Activated CD8-positive, alpha-beta memory T cell treated with anti-CD3 and anti-CD28 coated beads, Interleukin-2, amount 50 U/mL, for 24 hours (primary cell): ENCODE results near the gene CALHM6.

Experiments used
- DNase-seq: peaks from one replicate; pipeline ENCODE4 v3.0.0-alpha.2; 2020; ENCODE audit errors: extremely low read depth

The CALHM6 gene

GRCh38 chr6:116461331-116461931 is at the start of gene CALHM6:
CALHM6 (plus strand) TSS chr6:116461375; CDS start chr6:116461930, 555 bp downstream.
- DNase-seq = no peak

- no peak for DNase-seq
Observed at GRCh38 chr6:116412270-116412669, 48.9 kb upstream of the CALHM6 start.

- no peak for DNase-seq
Observed at GRCh38 chr6:116413357-116413756, 47.8 kb upstream of the CALHM6 start.

GRCh38 chr6:116417661-116418060 is 43.5 kb upstream of the CALHM6 start:
- no peak for DNase-seq

GRCh38 chr6:116419069-116419786 is 41.9 kb upstream of the CALHM6 start:
- DNase-seq = no peak

GRCh38 chr6:116420341-116420740 is 40.8 kb upstream of the CALHM6 start:
- no peak for DNase-seq

GRCh38 chr6:116422238-116422637 is 38.9 kb upstream of the CALHM6 start:
- no peak for DNase-seq

GRCh38 chr6:116424001-116424400 is 37.2 kb upstream of the CALHM6 start:
- no peak for DNase-seq

GRCh38 chr6:116426551-116426950 is 34.6 kb upstream of the CALHM6 start:
- DNase-seq = no peak

- no peak for DNase-seq
Observed at GRCh38 chr6:116429111-116429510, 32.1 kb upstream of the CALHM6 start.

GRCh38 chr6:116430860-116431259 is 30.3 kb upstream of the CALHM6 start:
- no peak for DNase-seq

- no peak for DNase-seq
Observed at GRCh38 chr6:116431964-116432595, 29.1 kb upstream of the CALHM6 start.

GRCh38 chr6:116433206-116433712 is 27.9 kb upstream of the CALHM6 start:
- no peak for DNase-seq

GRCh38 chr6:116434056-116434725 is 27.0 kb upstream of the CALHM6 start:
- no peak for DNase-seq

- no peak for DNase-seq
Observed at GRCh38 chr6:116436586-116436985, 24.6 kb upstream of the CALHM6 start.

GRCh38 chr6:116437656-116438055 is 23.5 kb upstream of the CALHM6 start:
- DNase-seq = no peak

- DNase-seq = no peak
Observed at GRCh38 chr6:116438590-116439448, 22.4 kb upstream of the CALHM6 start.

GRCh38 chr6:116439522-116440051 is 21.6 kb upstream of the CALHM6 start:
- no peak for DNase-seq

- DNase-seq = no peak
Observed at GRCh38 chr6:116443105-116443504, 18.1 kb upstream of the CALHM6 start.

- DNase-seq = no peak
Observed at GRCh38 chr6:116444092-116444491, 17.1 kb upstream of the CALHM6 start.

- DNase-seq = no peak
Observed at GRCh38 chr6:116444575-116444974, 16.6 kb upstream of the CALHM6 start.
